Fibroblast of lung (primary cell): Measurements from ENCODE around the gene DNAJB6.

ENCODE experiments used
- CTCF ChIP-seq, 2 donors: IDR thresholded peaks in 1 of 2; conservative IDR thresholded peaks in 1 of 2; 1 replicate in 1 of 2; 2 replicates in 1 of 2; pipeline ENCODE4 v1.5.1; 2011 to 2012; ENCODE audit warnings: low read length in 2 of 2, control low read depth in 1 of 2, inconsistent platforms in 1 of 2, low read depth in 1 of 2, mild to moderate bottlenecking in 1 of 2
- EZH2 ChIP-seq: IDR thresholded peaks from 2 replicates; pipeline ENCODE4 v1.5.1; 2012; ENCODE audit warnings: low read length, control low read depth, mild to moderate bottlenecking; ENCODE audit errors: missing control alignments

GRCh38 chr7:157425761-157426160 lies 89.0 kb downstream of the DNAJB6 start:
- TF ChIP-seq CTCF (conservative IDR thresholded peaks at IDR 0.05 in 1 of 2, IDR thresholded peaks at IDR 0.05 in 1 of 2; ENCODE audit: low read depth in 1 of 2, low read length in 2 of 2) (no peak), EZH2 (no peak)
